NT2/D1 (cell line): ENCODE data around the gene JARID2.

Experiments used
- DNase-seq: peaks from one replicate; pipeline ENCODE4 v3.0.0-alpha.2; 2011; ENCODE audit warnings: low read depth, low spot score
- H3K27me3 ChIP-seq: 2 replicates; pipeline ENCODE4 v1.6.0; 2011; ENCODE audit warnings: mild to moderate bottlenecking; ENCODE audit not compliant: insufficient read length, insufficient read depth
- H3K36me3 ChIP-seq: 2 replicates; pipeline ENCODE4 v1.6.1; 2011; ENCODE audit warnings: mild to moderate bottlenecking, low read length, mixed read lengths; ENCODE audit not compliant: insufficient read depth, insufficient read length
- H3K4me1 ChIP-seq: 2 replicates; pipeline ENCODE4 v1.5.1; 2011; ENCODE audit not compliant: insufficient read depth, insufficient read length
- H3K4me3 ChIP-seq: 2 replicates; pipeline ENCODE4 v1.5.1; 2011; ENCODE audit warnings: low read depth; ENCODE audit not compliant: insufficient read length
- H3K9ac ChIP-seq: 2 replicates; pipeline ENCODE4 v1.6.0; 2011; ENCODE audit warnings: low read depth; ENCODE audit not compliant: insufficient read length
- H3K9me3 ChIP-seq: 2 replicates; pipeline ENCODE4 v1.5.1; 2011; ENCODE audit warnings: mild to moderate bottlenecking, low read length; ENCODE audit not compliant: insufficient read depth
- SUZ12 ChIP-seq: IDR thresholded peaks from 2 replicates; pipeline ENCODE4 v1.6.1; 2011; ENCODE audit not compliant: insufficient read length, insufficient read depth; ENCODE audit errors: extremely low read depth
- YY1 ChIP-seq: IDR thresholded peaks from 2 replicates; pipeline ENCODE4 v1.6.1; 2011; ENCODE audit not compliant: insufficient read length, insufficient read depth
- ZNF274 ChIP-seq: IDR thresholded peaks from 2 replicates; pipeline ENCODE4 v1.6.1; 2011; ENCODE audit warnings: mild to moderate bottlenecking, low read depth, low read length

The JARID2 gene

DNA sequence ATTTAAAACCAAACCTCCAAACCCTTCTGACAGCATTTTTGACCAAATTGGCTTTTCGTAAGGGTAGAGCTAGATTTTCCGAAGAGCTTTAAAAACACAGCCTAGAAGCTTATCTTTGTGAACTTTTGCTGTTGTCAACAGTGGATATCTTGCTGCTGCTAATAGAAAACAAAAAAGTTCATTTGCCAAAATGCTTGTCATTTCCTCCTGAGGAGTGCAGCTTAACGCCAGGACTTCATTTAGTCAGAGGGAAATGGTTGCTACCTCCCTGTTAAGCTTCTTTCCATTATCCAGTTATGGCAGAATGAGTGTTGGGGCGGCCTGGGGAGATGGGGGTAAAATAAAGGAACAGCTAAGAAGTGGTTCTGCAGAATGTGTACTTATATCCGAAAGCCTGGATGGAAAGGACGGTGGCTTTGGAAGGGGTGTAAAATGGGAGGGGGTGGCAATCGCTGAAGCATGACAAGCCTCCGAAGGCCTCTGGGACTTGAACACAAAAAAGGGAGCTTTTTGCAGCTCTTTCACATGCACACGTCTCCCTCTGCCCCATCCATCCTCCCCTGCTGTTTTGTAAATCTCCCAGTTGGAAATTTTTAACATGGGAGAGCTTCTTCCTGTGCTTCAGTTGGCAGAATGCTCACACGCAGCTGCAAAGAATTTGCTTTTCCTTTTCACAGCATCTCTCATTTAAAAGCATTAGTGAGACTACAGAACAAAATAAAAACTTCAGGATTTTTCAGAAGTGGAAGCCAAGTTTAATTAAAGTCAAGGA lies 22.5 kb downstream of the JARID2 start:
- TF ChIP-seq ZNF274: no peak
- TF ChIP-seq YY1: no peak
- no peak for TF ChIP-seq SUZ12
- no peaks in the 10 kb centered on the region for H3K27me3 ChIP-seq
- peaks cover 7% of the 10 kb centered on the region for H3K4me1 ChIP-seq
- no peaks in the 10 kb centered on the region for H3K9me3 ChIP-seq
- no peaks in the 10 kb centered on the region for H3K36me3 ChIP-seq
- H3K9ac ChIP-seq: peak overlapping the region; percentile 51
- no peak overlapping the region for H3K4me3 ChIP-seq
- DNase-seq: peak; percentile 72

DNA sequence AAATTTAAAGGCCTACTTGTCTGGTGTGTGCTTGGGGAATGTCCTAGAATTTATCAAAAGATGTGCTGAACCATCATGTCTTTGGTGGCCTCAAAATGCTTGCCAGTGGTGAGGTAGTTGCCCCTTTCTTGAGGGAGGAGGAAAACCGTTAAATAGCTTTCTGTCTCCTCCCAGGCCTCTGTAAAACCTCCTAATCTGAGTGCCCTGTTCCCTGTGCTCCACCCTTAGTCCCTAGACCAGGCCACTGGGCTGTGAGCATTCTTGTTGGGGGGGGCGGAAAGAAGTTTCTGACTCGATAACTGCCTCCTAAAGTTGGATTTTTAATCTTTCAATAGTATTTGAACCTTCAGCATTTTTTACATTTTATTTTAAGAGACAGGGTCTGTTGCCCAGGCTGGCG lies 23.1 kb downstream of the JARID2 start:
- no peak overlapping the region for H3K4me3 ChIP-seq
- H3K36me3 ChIP-seq: no peaks in the 10 kb centered on the region
- peak overlapping the region; percentile 51 for H3K9ac ChIP-seq
- peaks cover 7% of the 10 kb centered on the region for H3K4me1 ChIP-seq
- no peaks in the 10 kb centered on the region for H3K9me3 ChIP-seq
- no peak for DNase-seq
- TF ChIP-seq YY1 (no peak), ZNF274 (no peak), SUZ12 (no peak)
- H3K27me3 ChIP-seq: no peaks in the 10 kb centered on the region

DNA sequence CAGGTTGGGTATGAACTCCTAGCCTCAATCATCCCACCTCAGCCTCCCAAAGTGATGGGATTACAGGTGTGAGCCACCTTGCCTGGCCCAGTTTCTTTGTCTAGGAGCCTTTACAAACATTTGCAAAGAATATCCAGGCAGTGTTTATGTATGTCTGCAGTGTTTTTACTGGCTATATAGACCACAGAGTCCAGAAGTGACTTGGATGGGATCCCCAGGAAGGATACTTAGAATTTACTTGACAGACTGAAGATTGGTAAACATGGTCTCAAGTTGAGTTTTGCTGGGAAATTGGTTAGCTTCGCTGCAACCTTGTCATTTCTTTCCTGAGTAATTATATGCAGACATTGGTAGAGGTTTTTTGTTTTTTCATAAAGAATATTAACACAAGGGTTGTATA lies 23.8 kb downstream of the JARID2 start:
- no peak for DNase-seq
- H3K9me3 ChIP-seq: no peaks in the 10 kb centered on the region
- H3K4me1 ChIP-seq: peaks cover 7% of the 10 kb centered on the region
- no peaks in the 10 kb centered on the region for H3K36me3 ChIP-seq
- H3K4me3 ChIP-seq: no peak overlapping the region
- TF ChIP-seq YY1 (no peak), ZNF274 (no peak), SUZ12 (no peak)
- no peaks in the 10 kb centered on the region for H3K27me3 ChIP-seq
- no peak overlapping the region for H3K9ac ChIP-seq

GRCh38 chr6:15270402-15270801 lies 24.5 kb downstream of the JARID2 start:
- H3K9me3 ChIP-seq: no peaks in the 10 kb centered on the region
- peaks cover 7% of the 10 kb centered on the region for H3K4me1 ChIP-seq
- H3K4me3 ChIP-seq: no peak overlapping the region
- no peaks in the 10 kb centered on the region for H3K36me3 ChIP-seq
- no peaks in the 10 kb centered on the region for H3K27me3 ChIP-seq
- no peak for TF ChIP-seq SUZ12
- no peak for TF ChIP-seq ZNF274
- TF ChIP-seq YY1: no peak
- no peak for DNase-seq
- no peak overlapping the region for H3K9ac ChIP-seq

GRCh38 chr6:15272562-15272961 lies 26.7 kb downstream of the JARID2 start:
- no peak overlapping the region for H3K4me3 ChIP-seq
- H3K4me1 ChIP-seq: peaks cover 8% of the 10 kb centered on the region
- no peak for DNase-seq
- no peak overlapping the region for H3K9ac ChIP-seq
- TF ChIP-seq SUZ12 (no peak), ZNF274 (no peak), YY1 (no peak)
- H3K27me3 ChIP-seq: no peaks in the 10 kb centered on the region
- no peaks in the 10 kb centered on the region for H3K36me3 ChIP-seq
- H3K9me3 ChIP-seq: no peaks in the 10 kb centered on the region

- H3K27me3 ChIP-seq: no peaks in the 10 kb centered on the region
- no peaks in the 10 kb centered on the region for H3K9me3 ChIP-seq
- TF ChIP-seq SUZ12: no peak
- no peak for TF ChIP-seq YY1
- TF ChIP-seq ZNF274: no peak
- peaks cover 5% of the 10 kb centered on the region for H3K4me1 ChIP-seq
- no peak for DNase-seq
- H3K9ac ChIP-seq: no peak overlapping the region
- no peak overlapping the region for H3K4me3 ChIP-seq
- H3K36me3 ChIP-seq: no peaks in the 10 kb centered on the region
Measured at GRCh38 chr6:15274692-15275387, 29.0 kb downstream of the JARID2 start.

DNA sequence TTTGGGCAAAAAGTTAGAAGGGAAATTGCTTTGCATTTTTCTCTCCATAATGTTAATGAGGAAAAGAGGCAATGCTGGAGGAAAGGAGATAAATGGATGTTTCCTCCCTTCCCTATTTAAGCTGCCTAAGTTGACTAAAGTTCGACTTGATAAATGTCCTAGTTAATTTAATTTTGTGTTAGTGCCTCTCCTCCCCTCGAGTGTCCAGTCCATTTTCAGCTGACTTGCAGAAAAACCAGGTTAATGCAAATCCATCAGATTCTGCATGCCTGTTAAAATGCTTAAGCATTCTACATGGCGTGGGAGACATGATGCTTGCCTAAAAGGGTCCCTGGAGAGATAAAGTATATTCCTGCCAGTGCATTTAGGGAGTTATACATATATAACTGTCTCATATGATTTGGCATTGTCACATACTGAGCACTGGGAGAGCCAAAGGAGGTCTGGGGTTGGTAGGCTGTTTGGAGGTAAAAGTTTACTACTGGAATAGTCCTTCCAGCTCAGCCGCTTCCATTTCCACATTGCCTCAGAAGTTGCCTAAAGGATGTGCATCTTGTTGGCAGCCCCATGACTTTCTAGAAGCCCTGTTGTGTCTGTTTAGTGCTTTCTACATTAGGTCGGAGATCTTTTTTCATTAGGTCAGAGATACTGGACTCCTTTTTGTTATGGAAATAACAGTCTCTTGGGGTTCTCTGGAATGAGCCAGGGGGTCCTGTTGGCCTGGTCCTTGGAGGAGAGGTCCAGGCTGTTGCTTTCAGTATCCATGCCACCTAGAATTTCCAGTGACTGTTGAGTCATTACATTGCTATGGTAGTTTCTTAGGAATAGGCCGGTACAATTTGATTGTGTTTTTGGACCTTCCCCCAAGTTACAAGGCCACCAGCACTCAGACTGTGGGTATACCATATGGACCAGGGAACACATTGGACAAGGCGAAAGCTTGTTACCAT lies 30.4 kb downstream of the JARID2 start:
- DNase-seq: no peak
- peaks cover 4% of the 10 kb centered on the region for H3K4me1 ChIP-seq
- no peak for TF ChIP-seq ZNF274
- TF ChIP-seq SUZ12: no peak
- no peak for TF ChIP-seq YY1
- no peaks in the 10 kb centered on the region for H3K9me3 ChIP-seq
- H3K9ac ChIP-seq: no peak overlapping the region
- no peak overlapping the region for H3K4me3 ChIP-seq
- H3K27me3 ChIP-seq: no peaks in the 10 kb centered on the region
- H3K36me3 ChIP-seq: no peaks in the 10 kb centered on the region
